HG02610 (cell line): ENCODE measurements around the gene NUMA1.

ENCODE experiments used
- ATAC-seq: cut with Tn5 transposase; IDR thresholded peaks from one replicate; pipeline ENCODE4 v1.9.1; 2021; ENCODE audit warnings: mild to moderate bottlenecking, moderate library complexity; ENCODE audit not compliant: unreplicated experiment

NUMA1 gene

GRCh38 chr11:72015511-72016061, 64.8 kb downstream of the NUMA1 start:
- ATAC-seq, result no peak

DNA sequence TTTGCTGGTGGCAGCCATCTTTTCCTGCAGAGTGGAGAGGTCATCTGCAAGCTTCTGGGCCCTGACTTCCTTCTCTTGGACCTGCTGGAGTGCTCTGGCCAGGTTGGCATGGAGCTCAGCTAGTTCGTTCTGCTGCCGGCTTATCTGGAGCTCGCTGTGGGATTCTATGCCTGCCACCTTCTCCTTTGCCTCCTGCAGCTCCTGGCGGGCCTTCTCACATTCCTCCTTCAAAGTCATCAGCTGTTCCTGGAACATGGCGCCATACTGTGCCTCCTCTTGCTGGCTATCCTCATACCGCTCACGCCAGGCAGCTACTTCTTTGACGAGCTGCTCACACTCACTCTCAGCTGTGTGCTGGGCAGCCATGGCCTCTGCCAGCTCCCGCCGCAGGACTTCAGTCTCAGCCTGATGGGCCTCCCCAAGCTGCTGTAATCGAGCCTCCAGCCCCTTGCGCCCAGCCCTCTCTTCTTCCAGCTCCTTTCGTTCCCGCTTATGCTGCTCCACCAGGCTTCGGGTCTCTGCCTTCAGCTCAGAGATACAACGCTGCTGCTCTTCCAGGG, 65.5 kb downstream of the NUMA1 start:
- ATAC-seq, result no peak

- no peak for ATAC-seq
Observed at GRCh38 chr11:72013765-72014711, 66.3 kb downstream of the NUMA1 start.

DNA sequence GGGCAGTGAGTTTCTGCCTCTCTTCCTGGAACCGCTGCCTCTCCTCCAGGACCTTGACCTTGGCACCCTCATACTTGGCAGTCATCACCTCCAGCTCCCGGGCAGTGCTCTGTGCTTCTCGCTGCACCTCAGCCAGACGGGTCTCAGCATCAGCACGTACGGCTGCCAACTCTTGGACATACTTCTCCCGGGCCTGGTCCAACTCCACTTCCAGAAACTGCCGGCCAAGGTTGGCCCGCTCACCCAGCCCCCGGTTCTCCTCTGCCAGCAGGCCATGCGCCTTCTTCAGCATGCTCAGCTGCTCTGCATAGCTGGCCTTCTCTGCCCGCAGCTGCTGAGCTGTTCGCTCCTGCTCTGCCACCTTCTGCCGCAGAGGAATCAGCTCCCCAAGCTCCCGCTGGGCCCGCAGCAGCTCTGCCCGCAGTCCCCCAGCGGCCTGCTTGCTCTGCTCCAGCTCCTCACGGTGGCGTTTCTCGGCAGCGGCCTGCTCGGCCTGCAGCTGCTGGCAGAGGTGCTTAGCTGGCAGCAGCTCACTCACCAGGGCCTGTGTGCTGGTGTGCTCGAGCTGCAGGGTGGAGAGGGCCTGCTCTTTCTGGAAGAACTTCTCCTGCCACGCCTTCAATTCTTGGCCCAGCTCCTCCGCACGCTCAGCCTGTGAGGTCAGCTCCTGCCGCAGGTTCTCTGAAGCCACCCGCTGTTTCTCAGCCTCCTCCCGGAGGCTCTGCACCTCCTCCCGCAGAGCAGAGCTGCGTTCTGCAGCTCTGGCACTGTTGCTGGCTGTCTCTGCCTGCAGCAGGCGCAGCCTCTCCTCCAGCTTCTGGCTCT, 67.2 kb downstream of the NUMA1 start:
- ATAC-seq, result no peak

DNA sequence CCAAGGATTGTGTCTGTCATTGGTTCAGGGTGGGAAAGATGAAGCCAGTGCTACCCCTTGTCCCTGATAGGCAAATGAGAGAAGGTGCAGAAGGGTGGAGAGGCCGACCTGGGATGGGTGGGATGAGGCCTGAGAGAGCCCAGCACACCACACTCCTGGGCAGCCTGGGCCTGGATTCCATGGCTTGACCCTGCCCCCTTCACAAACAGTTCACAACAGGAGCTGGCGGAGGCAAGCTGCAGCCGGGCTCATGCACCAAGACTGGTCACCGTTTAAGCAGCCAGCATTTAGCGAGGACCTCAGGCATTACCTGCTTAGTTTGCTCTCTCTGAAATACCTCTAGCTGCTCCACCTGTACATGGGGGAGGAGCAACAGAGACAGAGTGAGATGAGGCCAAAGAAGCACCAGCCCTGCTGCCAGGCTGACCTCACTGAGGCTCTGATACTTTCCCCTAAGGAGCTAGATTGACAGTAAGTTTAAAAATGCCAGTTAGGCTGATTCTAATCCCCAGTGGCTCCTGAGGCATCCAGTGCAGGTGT, 68.2 kb downstream of the NUMA1 start:
- ATAC-seq, result no peak

DNA sequence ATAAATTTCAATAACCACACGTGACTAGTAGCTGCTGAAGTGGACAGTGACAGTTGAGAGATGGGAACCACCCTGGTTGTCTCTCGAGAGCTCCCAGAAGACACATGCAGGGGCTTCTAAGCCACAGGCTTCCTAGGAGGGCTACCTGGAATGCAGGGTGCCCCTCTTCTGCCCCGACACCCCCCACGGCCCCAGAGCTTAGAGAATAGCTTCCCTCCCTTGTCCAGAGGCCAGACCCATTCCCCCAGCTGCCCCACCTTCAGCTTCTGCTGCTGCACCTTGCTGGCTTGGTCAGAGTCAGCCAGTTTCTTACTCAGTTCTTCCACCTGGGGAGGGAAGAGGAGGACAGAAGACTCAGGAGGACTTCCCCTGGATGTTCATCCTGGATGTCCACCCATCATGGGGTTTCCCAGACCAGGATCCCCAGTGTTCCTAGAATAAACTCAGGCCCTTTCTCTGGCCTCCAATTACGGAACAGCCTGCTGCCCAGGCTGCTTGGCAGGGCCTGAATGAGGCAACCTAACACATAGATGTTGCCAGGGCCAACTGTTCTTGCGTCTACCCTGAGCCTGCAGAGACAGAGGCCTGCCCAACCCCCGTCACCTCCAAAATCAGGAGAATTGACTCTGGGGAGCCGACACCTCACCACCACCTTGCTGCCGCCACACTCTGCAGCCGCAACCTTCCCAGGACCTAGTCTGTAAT, 69.7 kb downstream of the NUMA1 start:
- ATAC-seq, result no peak

- ATAC-seq, result no peak
Observed at GRCh38 chr11:72009156-72009555, 71.2 kb downstream of the NUMA1 start.

DNA sequence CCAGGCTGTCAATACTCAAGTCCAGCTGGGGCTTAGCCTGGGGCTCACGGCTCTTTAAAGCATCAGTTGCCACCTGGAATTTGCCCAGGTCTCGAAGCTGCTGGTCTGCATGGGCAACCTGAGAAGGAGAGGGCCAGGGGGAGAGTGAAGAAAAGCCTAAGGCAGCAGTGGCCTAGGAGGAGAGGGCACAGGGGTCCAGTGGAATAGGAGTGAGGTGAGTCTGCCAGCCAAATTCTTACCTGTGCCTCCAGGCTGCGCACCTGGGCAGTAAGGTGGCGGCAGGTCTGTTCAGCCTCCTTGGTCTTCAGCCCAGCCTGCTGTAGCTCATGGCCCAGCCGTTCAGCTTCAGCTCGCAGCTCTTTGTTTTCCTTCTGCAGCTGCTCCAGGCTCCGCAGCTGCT, 71.6 kb downstream of the NUMA1 start:
- no peak for ATAC-seq

DNA sequence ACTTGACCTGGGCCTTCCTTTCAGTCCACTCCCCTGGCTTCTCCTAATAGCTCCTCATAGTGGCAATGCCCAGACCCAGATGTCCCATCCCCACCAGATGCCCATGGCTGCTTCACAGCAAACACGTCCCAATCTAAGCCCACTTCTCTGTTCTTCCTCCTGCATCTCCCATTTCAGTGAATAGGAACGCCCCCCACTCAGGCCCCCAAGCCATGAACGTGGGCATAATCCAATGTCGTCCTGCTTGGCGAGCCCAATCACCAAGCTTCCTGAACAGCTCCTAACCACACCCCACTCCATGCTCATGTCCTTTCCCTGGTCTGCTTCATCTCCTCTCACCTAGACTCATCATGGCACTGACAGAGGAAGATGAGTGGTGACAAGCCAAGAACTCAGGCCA, 72.8 kb downstream of the NUMA1 start:
- no peak for ATAC-seq

DNA sequence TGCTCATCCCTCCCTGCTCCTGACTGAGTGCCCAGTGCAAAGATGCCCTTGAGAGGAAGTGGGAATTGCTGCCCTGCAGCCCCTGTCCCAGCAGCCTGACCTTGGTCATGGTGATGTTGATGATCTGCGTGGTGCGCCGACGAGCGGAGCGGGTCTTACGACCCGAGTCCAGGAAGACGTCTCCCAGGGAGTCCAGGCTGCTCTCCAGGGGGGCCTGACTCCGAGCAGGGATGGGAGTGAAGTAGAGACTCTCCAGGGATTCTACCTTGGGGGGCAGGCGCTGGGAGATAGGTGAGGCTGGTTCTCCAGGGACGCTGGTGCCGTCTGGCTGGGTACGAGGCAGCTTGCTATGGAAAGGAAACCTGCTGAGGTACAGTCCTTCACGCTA, 73.3 kb downstream of the NUMA1 start:
- no peak for ATAC-seq

GRCh38 chr11:72006309-72007088, 73.8 kb downstream of the NUMA1 start:
- ATAC-seq, result no peak

DNA sequence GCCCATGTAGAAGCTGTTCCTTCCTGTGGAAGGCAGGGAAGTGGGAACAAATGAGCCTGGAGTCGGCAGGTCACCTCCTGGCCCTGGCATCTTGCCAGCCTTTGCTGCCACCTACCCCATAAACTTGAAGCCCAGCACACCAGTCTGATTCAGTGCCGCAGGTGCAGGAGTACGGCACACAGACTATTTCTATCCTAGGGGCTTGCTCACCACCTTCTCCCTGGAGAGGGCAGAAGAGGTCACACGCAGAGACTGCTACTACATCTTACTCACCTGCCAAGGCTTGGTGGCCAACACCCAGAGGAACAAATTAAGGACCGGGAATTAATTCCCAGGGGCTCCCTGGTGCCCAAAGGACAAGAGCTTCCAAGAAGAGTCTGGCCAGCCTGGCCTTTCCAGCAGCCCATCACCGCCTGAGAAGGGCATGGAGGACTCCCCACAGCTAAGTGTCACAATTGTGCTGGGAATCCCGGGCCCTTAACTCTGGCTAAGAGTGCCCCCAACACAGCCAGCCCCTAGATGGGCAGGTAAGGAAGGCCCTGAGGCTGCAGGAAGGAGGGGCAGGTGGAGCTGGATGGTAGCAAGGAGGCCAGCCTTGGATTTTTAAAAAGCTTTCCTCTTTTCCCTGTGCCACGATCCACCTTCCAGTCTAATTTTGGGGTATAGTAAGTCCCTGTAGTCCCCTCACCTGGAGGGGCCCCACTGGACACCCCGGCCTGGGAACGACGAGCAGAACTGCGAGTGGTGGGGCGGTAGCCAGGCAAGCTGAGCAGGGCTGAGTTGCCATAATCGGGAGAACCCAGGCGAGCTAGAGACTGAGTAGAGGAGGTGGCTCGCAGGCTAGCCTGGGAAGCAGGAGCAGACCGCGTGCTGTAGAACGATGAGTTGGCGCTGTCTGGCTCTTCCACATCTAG, 74.7 kb downstream of the NUMA1 start:
- no peak for ATAC-seq

DNA sequence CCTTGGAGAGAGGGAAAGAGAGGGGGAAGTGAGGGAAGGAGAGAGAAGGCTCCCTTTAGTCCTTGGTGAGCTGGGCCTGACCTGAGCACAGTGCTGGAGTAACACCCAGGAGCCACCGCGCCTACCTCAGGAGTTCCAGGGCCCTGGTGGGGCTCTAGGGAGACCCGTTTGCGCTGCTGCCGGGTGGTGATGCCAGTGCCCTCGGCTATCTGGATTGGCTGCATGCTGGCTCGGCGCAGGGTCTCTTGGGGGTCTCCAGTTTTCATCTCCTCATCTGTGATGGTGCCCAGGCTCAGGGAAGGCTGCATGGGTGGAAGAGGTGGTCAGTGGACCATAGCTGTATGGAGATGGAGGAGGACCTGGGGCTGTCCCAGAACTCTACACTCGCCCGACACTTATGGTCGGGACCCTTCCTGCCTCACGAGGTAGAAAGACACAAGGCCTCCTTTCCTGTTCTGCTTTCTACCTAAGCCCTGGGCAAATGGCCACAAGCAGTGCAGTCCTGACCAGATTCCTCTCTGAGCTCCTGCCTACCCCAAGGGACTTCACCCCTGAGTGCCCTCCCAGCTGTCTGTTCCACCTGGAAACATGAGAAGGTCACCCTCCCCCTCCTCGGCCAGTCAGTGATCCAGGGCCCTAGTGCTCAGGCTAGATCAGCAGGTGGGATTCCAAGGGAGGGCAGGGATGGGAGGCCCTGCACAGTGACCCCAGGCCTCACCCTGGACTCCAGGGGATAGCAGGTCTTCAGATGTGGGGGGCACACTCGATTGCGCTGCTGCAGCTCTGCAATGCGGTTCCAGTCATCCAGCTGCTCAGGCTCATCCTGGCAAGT, 75.6 kb downstream of the NUMA1 start:
- ATAC-seq, result no peak

DNA sequence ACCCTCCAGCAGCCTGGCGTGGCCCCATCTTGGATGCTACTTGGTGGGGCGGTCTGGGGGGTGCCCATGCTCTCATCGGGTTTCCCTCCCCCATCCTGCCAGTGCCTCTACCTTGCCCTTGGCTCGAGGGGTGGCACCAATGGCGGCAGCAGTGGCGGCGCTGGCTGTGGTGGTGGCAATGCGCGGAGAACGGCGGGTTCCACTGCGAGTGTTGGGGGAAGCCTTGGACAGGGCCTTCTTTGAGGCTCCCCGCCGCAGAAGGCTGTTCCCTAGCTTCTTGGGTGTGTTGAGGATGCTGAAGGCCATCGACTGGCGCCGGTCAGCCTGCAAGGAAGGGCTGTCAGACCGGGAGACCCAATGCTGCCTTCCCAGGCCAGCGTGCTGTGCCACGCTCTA, 76.6 kb downstream of the NUMA1 start:
- ATAC-seq, result no peak

DNA sequence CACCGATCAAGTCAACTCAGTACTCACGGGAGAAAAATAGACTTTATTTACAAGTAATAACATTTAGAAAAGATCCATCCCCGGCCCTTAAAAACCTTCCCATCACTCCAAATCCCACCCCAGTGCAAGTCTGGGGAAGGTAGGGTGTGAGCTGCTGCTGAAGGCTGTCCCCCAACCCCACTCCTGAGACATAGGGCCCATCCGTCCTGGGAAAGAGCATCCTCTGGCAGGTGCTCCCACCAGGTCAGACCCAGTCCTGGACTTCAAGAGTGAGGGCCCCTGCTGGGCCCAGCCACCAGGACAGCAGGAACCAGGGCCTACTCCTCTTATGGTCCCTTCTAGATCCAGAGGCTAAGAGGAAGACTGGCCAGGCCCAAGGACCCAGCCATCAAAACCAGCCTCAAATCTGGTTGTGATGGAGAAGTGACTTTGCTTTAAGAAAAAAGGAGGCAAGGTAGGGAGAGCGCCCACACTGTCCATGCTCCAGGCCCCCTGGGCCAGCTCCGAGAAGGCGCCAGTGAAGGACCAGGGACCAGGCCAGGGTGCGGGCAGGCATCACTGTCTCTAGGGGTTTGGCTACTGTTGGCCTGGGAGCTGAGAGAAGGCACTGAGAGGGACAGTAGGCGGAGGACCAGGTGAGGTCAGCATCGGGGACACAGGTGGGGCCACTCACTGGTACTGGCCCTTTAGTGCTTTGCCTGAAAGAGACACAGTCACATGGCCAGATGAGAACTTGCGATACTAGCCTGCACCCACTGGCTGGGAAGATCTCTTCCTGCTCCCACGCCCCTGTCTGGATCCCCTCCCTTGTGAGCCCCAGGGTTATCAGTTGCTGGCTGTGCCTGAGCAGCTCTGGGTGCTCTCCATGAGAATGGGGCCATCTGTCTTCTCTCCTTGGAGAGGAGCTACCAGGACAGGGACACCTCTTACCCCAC, 77.2 kb downstream of the NUMA1 start:
- no peak for ATAC-seq

DNA sequence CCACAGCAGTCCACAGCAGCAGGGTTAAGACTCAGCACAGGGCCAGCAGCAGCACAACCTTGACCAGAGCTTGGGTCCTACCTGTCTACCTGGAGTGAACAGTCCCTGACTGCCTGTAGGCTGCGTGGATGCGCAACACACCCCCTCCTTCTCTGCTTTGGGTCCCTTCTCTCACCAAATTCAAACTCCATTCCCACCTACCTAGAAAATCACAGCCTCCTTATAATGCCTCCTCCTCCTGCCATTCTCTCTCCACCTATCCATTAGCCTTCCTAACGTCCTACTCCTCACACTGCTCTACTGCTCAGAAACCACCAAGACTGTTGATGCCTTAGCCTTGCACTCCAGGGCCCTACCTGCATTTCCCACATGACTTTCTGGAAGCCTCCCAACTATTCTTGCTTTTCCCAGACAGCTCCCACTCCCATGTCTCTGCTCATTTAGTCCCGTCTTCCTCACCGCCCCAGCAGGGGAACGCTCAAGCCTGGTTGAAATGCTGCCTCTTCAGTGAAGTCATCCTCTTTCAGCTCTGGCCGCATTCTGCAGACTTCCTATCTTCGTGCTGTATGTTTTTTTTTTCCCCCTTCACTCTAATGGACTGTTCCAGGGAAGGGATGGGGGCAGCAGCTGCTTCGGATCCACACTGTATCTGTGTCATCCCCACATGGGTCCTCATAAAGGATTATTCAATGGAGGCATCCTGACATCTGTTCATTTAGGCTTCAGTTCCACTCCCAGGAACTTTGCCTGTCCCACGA, 78.3 kb downstream of the NUMA1 start:
- ATAC-seq, result no peak
